K562 (cell line): Measurements from ENCODE around the gene PPP1R14D. TPM values are rescaled to one million over a fixed set of nuclear protein-coding genes. Genes with fewer than 3 reads are reported as not detected.

Source experiments
- CHCHD3 ChIP-seq: fragments of 250-450 bp; sonication (Bioruptor Pico); IDR thresholded peaks from 2 replicates; pipeline ENCODE4 v2.1.2; 2022; ENCODE audit warnings: mild to moderate bottlenecking
- DDX20 ChIP-seq: fragments of 450-650 bp; IDR thresholded peaks from 2 replicates; pipeline ENCODE4 v1.6.1; 2016; ENCODE audit warnings: missing genetic modification characterization, low read depth, mild to moderate bottlenecking, missing compliant biosample characterization, moderate library complexity
- DMBX1 ChIP-seq: fragments of 250-450 bp; sonication (Bioruptor Pico); IDR thresholded peaks from 2 replicates; pipeline ENCODE4 v1.8.0; 2022; ENCODE audit warnings: inconsistent platforms, mild to moderate bottlenecking, moderate library complexity, borderline replicate concordance
- ETV1 ChIP-seq: fragments of 450-650 bp; conservative IDR thresholded peaks from 2 replicates; pipeline ENCODE4 v1.6.1; 2016; ENCODE audit warnings: missing genetic modification characterization, control low read depth, low read depth, missing compliant biosample characterization
- FOXJ3 ChIP-seq: sonication (generic); formaldehyde crosslinking; IDR thresholded peaks from 2 replicates; pipeline ENCODE4 v1.4.0; 2020; ENCODE audit warnings: mild to moderate bottlenecking, missing genetic modification reagents
- GATAD2A ChIP-seq: fragments of 450-650 bp; IDR thresholded peaks from 2 replicates; pipeline ENCODE4 v1.6.1; 2017
- GATAD2B ChIP-seq: fragments of 450-650 bp; IDR thresholded peaks from 2 replicates; pipeline ENCODE4 v1.6.1; 2017; ENCODE audit warnings: mild to moderate bottlenecking, borderline replicate concordance
- HNRNPL ChIP-seq: fragments of 200-400 bp; formaldehyde crosslinking; IDR thresholded peaks from 2 replicates; pipeline ENCODE4 v1.6.1; 2017; ENCODE audit warnings: low read depth, mild to moderate bottlenecking, low read length
- HNRNPLL ChIP-seq: fragments of 200-400 bp; formaldehyde crosslinking; IDR thresholded peaks from 2 replicates; pipeline ENCODE4 v1.6.1; 2017; ENCODE audit warnings: low read length, low read depth, mild to moderate bottlenecking; ENCODE audit not compliant: poor library complexity, severe bottlenecking
- KAT7 ChIP-seq: sonication (generic); formaldehyde crosslinking; IDR thresholded peaks from 2 replicates; pipeline ENCODE4 v1.8.0; 2022; ENCODE audit warnings: missing genetic modification reagents, mild to moderate bottlenecking, borderline replicate concordance
- NELFE ChIP-seq: IDR thresholded peaks from 2 replicates; pipeline ENCODE4 v1.6.1; 2011; ENCODE audit warnings: mild to moderate bottlenecking; ENCODE audit not compliant: insufficient read depth, insufficient read length
- NFIC ChIP-seq: fragments of 450-650 bp; IDR thresholded peaks from 2 replicates; pipeline ENCODE4 v1.6.1; 2017; ENCODE audit warnings: mild to moderate bottlenecking, inconsistent platforms
- NFIX ChIP-seq: fragments of 250-450 bp; sonication (Bioruptor Pico); IDR thresholded peaks from 2 replicates; pipeline ENCODE4 v1.4.0; 2020; ENCODE audit warnings: low read depth, mild to moderate bottlenecking, moderate library complexity
- RFX5 ChIP-seq: IDR thresholded peaks from 2 replicates; pipeline ENCODE4 v1.6.1; 2011; ENCODE audit warnings: low read depth, mild to moderate bottlenecking, improper control_type of control experiment, low read length
- SOX6 ChIP-seq: fragments of 450-650 bp; IDR thresholded peaks from 2 replicates; pipeline ENCODE4 v1.6.1; 2014; ENCODE audit warnings: mild to moderate bottlenecking
- TAF15 ChIP-seq: fragments of 200-400 bp; formaldehyde crosslinking; IDR thresholded peaks from 2 replicates; pipeline ENCODE4 v1.6.1; 2017; ENCODE audit warnings: mild to moderate bottlenecking, low read depth, low read length, moderate library complexity
- TBL1XR1 ChIP-seq, 2 experiments: IDR thresholded peaks; 2 replicates each; pipeline ENCODE4 v1.6.1; 2012; ENCODE audit warnings: improper control_type of control experiment in 2 of 2, low read length in 2 of 2, mild to moderate bottlenecking in 1 of 2
- TCF7L2 ChIP-seq: fragments of 150-350 bp; IDR thresholded peaks from 2 replicates; pipeline ENCODE4 v1.6.1; 2016; ENCODE audit warnings: low read depth, mild to moderate bottlenecking, low read length, moderate library complexity
- ZC3H8 ChIP-seq: fragments of 450-650 bp; IDR thresholded peaks from 2 replicates; pipeline ENCODE4 v1.6.1; 2017
- ZFP1 ChIP-seq: fragments of 450-650 bp; formaldehyde crosslinking; IDR thresholded peaks from 2 replicates; pipeline ENCODE4 v1.4.0; 2020; ENCODE audit warnings: mild to moderate bottlenecking, mixed read lengths
- ZNF121 ChIP-seq: sonication (generic); formaldehyde crosslinking; conservative IDR thresholded peaks from 2 replicates; pipeline ENCODE4 v1.8.0; 2022; ENCODE audit warnings: missing genetic modification reagents
- ZNF668 ChIP-seq: fragments of 250-450 bp; sonication (Bioruptor Pico); IDR thresholded peaks from 2 replicates; pipeline ENCODE4 v1.8.0; 2022; ENCODE audit warnings: mild to moderate bottlenecking, inconsistent platforms
- polyA plus RNA-seq, 8 experiments: library from polyadenylated mRNA; depleted of rRNA in 4 of 8; stranded (reverse) in 5 of 8; unstranded in 3 of 8; fragments of >200 nt; fragmentation: Nextera tagmentation in 2 of 8; fragmentation: Illumina TruSeq in 1 of 8; extraction: Ambion mirVana in 2 of 8; extraction: Trizol in 1 of 8; gene quantifications; 2 replicates each; pipeline versions ENCODE4 v1.2.1 to v1.2.3, GENCODE V29; 2011 to 2014; ENCODE audit warnings: inconsistent platforms in 1 of 8, missing spikeins in 1 of 8
- total RNA-seq, 7 experiments: library from RNA; depleted of rRNA in 6 of 7; stranded (reverse); fragments of >200 nt in 6 of 7; fragmentation: Illumina TruSeq in 2 of 7; extraction: Trizol in 2 of 7; gene quantifications; 2 replicates each; pipeline versions ENCODE4 v1.2.1 to v1.2.3, GENCODE V29; 2011 to 2021; ENCODE audit warnings: low replicate concordance in 1 of 7
- TF ChIP-seq, protein P1 (sequence below): sonication (generic); formaldehyde crosslinking; IDR thresholded peaks from 2 replicates; pipeline ENCODE4 v1.8.1; 2022; ENCODE audit warnings: missing genetic modification reagents
- TF ChIP-seq, protein P2 (sequence below): fragments of 250-450 bp; sonication (Bioruptor Pico); IDR thresholded peaks from 2 replicates; pipeline ENCODE4 v1.5.0; 2022; ENCODE audit warnings: mild to moderate bottlenecking
- TF ChIP-seq, protein P3 (sequence below), 2 experiments: fragments of 450-650 bp; conservative IDR thresholded peaks; 2 replicates each; pipeline ENCODE4 v1.6.1; 2017; ENCODE audit warnings: mild to moderate bottlenecking in 2 of 2, moderate library complexity in 2 of 2

Gene PPP1R14D
- total and polyA plus RNA-seq, 9 of the 15 experiments (the other 6 are each of a cell fraction or from before 2014, with no cell fraction given) = 0.11 to 0.18 TPM; not detected in 7

DNA sequence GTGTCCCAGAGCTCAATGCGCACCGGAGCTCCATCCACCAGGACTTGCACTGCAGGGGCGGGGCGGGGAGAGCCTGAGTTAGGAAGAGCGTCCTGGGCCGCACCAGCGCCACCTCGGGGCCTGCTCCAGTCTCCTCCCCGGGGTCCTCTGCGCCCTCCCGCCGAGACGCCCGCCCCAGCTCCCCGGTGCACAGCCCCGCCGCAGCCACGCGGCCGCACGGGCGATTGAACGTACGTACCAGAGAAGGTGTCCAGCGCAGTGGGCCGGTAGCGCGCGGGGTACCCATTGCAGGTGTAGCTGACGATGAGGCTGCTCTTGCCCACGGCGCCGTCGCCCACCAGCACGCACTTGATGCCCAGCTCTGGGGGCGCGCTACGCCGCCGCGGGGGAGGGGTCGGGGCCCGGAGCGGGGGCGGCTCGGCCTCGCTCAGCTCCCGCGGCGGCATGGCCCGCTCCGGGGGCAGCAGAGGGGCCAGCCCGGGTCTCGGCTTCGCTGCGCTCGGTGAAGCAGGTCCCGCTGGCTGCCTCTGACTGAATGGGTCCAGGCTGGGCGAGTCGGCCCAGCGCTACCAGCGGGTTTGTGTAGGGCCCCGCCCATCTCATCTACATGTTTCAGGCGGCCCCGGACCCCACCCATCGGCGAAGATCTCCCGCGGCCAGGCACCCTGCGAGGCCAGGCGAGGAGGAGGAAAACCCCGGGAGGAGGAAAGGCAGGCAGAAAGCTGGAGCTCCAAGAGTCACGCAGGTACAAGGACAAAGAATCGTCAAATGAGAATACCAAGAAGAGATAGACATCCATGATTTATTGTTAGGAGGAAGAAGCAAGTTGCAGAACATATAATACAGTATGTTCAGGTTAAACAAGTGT, 45.4 kb upstream of the PPP1R14D start, which contains the start of gene RHOV (continued):
- TF ChIP-seq TCF7L2 = no peak
- TF ChIP-seq, protein P1, sequence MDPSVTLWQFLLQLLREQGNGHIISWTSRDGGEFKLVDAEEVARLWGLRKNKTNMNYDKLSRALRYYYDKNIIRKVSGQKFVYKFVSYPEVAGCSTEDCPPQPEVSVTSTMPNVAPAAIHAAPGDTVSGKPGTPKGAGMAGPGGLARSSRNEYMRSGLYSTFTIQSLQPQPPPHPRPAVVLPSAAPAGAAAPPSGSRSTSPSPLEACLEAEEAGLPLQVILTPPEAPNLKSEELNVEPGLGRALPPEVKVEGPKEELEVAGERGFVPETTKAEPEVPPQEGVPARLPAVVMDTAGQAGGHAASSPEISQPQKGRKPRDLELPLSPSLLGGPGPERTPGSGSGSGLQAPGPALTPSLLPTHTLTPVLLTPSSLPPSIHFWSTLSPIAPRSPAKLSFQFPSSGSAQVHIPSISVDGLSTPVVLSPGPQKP (CRISPR knock-in tag) = no peak
- TF ChIP-seq NELFE = no peak
- TF ChIP-seq, protein P2, sequence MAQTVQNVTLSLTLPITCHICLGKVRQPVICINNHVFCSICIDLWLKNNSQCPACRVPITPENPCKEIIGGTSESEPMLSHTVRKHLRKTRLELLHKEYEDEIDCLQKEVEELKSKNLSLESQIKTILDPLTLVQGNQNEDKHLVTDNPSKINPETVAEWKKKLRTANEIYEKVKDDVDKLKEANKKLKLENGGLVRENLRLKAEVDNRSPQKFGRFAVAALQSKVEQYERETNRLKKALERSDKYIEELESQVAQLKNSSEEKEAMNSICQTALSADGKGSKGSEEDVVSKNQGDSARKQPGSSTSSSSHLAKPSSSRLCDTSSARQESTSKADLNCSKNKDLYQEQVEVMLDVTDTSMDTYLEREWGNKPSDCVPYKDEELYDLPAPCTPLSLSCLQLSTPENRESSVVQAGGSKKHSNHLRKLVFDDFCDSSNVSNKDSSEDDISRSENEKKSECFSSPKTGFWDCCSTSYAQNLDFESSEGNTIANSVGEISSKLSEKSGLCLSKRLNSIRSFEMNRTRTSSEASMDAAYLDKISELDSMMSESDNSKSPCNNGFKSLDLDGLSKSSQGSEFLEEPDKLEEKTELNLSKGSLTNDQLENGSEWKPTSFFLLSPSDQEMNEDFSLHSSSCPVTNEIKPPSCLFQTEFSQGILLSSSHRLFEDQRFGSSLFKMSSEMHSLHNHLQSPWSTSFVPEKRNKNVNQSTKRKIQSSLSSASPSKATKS (CRISPR knock-in tag) = no peak
- TF ChIP-seq GATAD2A = peak; percentile 76
- peak; percentile 37; the same call in 1 of the 2 replicates for TF ChIP-seq SOX6
- no peak for TF ChIP-seq ZNF121 (CRISPR knock-in tag)
- no peak for TF ChIP-seq CHCHD3
- no peak for TF ChIP-seq ETV1
- no peak for TF ChIP-seq DDX20 (tag)
- TF ChIP-seq ZNF668 (CRISPR knock-in tag) = no peak
- TF ChIP-seq DMBX1 (CRISPR knock-in tag) = no peak
- TF ChIP-seq ZC3H8 = no peak
- TF ChIP-seq, protein P3, sequence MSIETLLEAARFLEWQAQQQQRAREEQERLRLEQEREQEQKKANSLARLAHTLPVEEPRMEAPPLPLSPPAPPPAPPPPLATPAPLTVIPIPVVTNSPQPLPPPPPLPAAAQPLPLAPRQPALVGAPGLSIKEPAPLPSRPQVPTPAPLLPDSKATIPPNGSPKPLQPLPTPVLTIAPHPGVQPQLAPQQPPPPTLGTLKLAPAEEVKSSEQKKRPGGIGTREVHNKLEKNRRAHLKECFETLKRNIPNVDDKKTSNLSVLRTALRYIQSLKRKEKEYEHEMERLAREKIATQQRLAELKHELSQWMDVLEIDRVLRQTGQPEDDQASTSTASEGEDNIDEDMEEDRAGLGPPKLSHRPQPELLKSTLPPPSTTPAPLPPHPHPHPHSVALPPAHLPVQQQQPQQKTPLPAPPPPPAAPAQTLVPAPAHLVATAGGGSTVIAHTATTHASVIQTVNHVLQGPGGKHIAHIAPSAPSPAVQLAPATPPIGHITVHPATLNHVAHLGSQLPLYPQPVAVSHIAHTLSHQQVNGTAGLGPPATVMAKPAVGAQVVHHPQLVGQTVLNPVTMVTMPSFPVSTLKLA (conservative IDR thresholded peaks at IDR 0.05) = peak in 1 of 2 experiments; percentile 70; a peak in 2 of 4 replicates
- TF ChIP-seq FOXJ3 (CRISPR knock-in tag) = no peak
- TF ChIP-seq TBL1XR1 (IDR thresholded peaks at IDR 0.05; ENCODE audit: low read length in 2 of 2) = no peak
- peak; percentile 72; the same call in 1 of the 2 replicates for TF ChIP-seq KAT7 (CRISPR knock-in tag)
- TF ChIP-seq HNRNPLL = peak; percentile 49
- TF ChIP-seq HNRNPL = peak; percentile 74; the same call in 1 of the 2 replicates
- TF ChIP-seq ZFP1 = no peak
- TF ChIP-seq NFIC = no peak
- TF ChIP-seq GATAD2B = no peak
- TF ChIP-seq NFIX = no peak
- TF ChIP-seq TAF15 = no peak
- no peak for TF ChIP-seq RFX5
